Astrocyte (in vitro differentiated cells and primary cell): ENCODE data around the gene CACNA1C.

Experiments
- CTCF ChIP-seq: IDR thresholded peaks from 2 replicates; pipeline ENCODE4 v1.5.1; 2011; ENCODE audit warnings: low read depth, mild to moderate bottlenecking, inconsistent platforms, low read length, moderate library complexity; ENCODE audit not compliant: insufficient read depth
- EZH2 ChIP-seq: IDR thresholded peaks from 2 replicates; pipeline ENCODE4 v1.6.1; 2012; ENCODE audit warnings: mild to moderate bottlenecking, low read length, inconsistent platforms; ENCODE audit not compliant: insufficient read depth

- TF ChIP-seq CTCF (no peak), EZH2 (no peak)
Observed at GRCh38 chr12:2173971-2174370, 121.2 kb downstream of the CACNA1C start.
